Measurements from ENCODE around the gene TUT7.

Gene TUT7

DNA sequence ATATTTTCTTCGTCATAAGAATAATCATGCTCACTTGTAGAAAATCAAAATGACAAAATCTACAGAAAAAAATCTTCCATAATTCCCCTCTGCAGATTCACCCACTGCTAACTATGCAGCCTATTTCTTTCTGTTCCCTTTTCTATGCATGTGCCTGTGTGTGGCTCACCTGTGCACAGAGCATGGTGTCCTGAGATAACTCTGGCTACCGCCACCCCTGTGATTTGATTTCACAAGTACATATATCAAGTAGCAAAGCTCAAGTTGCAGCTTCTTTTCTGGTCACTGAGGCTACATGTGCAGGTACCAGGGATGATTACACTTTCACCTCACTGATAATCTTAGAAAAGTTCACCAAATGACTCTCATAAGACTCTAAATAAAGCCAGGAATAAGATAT lies 53.5 kb downstream of the TUT7 start:
- TF ChIP-seq, protein P1, sequence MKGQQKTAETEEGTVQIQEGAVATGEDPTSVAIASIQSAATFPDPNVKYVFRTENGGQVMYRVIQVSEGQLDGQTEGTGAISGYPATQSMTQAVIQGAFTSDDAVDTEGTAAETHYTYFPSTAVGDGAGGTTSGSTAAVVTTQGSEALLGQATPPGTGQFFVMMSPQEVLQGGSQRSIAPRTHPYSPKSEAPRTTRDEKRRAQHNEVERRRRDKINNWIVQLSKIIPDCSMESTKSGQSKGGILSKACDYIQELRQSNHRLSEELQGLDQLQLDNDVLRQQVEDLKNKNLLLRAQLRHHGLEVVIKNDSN (IDR thresholded peaks at IDR 0.05) = no peak
- TF ChIP-seq YY1 (IDR thresholded peaks at IDR 0.05; ENCODE audit: low read depth) (no peak), TEAD4 (IDR thresholded peaks at IDR 0.05) (no peak), ZBTB7A (IDR thresholded peaks at IDR 0.05; ENCODE audit: low read depth) (no peak), CREB1 (IDR thresholded peaks at IDR 0.05; ENCODE audit: low read depth) (no peak), TCF12 (IDR thresholded peaks at IDR 0.05; ENCODE audit: low read depth) (no peak), NFIC (IDR thresholded peaks at IDR 0.05) (no peak), RAD21 (IDR thresholded peaks at IDR 0.05; ENCODE audit: low read depth) (no peak), CEBPB (IDR thresholded peaks at IDR 0.05) (no peak), EGR1 (IDR thresholded peaks at IDR 0.05) (no peak), FOXM1 (IDR thresholded peaks at IDR 0.05; ENCODE audit: borderline replicate concordance, low read depth) (no peak), EP300 (IDR thresholded peaks at IDR 0.05; ENCODE audit: borderline replicate concordance) (no peak), TAF1 (IDR thresholded peaks at IDR 0.05; ENCODE audit: low read depth) (no peak)
- TF ChIP-seq, protein P2, sequence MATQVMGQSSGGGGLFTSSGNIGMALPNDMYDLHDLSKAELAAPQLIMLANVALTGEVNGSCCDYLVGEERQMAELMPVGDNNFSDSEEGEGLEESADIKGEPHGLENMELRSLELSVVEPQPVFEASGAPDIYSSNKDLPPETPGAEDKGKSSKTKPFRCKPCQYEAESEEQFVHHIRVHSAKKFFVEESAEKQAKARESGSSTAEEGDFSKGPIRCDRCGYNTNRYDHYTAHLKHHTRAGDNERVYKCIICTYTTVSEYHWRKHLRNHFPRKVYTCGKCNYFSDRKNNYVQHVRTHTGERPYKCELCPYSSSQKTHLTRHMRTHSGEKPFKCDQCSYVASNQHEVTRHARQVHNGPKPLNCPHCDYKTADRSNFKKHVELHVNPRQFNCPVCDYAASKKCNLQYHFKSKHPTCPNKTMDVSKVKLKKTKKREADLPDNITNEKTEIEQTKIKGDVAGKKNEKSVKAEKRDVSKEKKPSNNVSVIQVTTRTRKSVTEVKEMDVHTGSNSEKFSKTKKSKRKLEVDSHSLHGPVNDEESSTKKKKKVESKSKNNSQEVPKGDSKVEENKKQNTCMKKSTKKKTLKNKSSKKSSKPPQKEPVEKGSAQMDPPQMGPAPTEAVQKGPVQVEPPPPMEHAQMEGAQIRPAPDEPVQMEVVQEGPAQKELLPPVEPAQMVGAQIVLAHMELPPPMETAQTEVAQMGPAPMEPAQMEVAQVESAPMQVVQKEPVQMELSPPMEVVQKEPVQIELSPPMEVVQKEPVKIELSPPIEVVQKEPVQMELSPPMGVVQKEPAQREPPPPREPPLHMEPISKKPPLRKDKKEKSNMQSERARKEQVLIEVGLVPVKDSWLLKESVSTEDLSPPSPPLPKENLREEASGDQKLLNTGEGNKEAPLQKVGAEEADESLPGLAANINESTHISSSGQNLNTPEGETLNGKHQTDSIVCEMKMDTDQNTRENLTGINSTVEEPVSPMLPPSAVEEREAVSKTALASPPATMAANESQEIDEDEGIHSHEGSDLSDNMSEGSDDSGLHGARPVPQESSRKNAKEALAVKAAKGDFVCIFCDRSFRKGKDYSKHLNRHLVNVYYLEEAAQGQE (IDR thresholded peaks at IDR 0.05; ENCODE audit: low read depth) = no peak
- TF ChIP-seq, protein P3, sequence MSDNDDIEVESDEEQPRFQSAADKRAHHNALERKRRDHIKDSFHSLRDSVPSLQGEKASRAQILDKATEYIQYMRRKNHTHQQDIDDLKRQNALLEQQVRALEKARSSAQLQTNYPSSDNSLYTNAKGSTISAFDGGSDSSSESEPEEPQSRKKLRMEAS (IDR thresholded peaks at IDR 0.05) = no peak

DNA sequence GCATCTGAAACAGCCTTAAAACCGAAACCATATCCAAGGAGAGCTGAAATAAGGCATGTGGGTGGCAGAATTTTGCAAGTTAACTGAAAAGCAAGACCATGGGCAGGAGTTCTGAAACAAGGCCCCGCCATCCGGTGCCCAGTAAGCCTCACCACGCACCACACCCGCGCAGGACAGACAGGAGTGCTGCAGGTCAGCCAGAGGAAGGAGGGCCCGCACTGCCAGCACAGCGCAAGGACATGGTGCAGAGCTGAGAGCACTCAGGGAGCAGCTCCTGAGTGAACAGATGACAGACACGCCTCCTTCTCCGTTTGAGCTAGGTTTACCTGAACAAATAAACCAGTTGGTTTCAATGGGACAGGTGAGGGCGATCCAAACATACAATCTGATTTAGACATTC lies 55.3 kb downstream of the TUT7 start:
- no peak for TF ChIP-seq CREB1 (IDR thresholded peaks at IDR 0.05; ENCODE audit: low read depth)
- no peak for TF ChIP-seq TCF12 (IDR thresholded peaks at IDR 0.05; ENCODE audit: low read depth)
- TF ChIP-seq ZBTB7A (IDR thresholded peaks at IDR 0.05; ENCODE audit: low read depth) = no peak
- TF ChIP-seq, protein P3 (IDR thresholded peaks at IDR 0.05) = no peak
- TF ChIP-seq, protein P2 (IDR thresholded peaks at IDR 0.05; ENCODE audit: low read depth) = no peak
- TF ChIP-seq NFIC (IDR thresholded peaks at IDR 0.05) = no peak
- no peak for TF ChIP-seq FOXM1 (IDR thresholded peaks at IDR 0.05; ENCODE audit: borderline replicate concordance, low read depth)
- no peak for TF ChIP-seq CEBPB (IDR thresholded peaks at IDR 0.05)
- TF ChIP-seq, protein P1 (IDR thresholded peaks at IDR 0.05) = no peak
- TF ChIP-seq RAD21 (IDR thresholded peaks at IDR 0.05; ENCODE audit: low read depth) = no peak
- TF ChIP-seq EP300 (IDR thresholded peaks at IDR 0.05; ENCODE audit: borderline replicate concordance) = no peak
- no peak for TF ChIP-seq YY1 (IDR thresholded peaks at IDR 0.05; ENCODE audit: low read depth)
- TF ChIP-seq EGR1 (IDR thresholded peaks at IDR 0.05) = no peak

DNA sequence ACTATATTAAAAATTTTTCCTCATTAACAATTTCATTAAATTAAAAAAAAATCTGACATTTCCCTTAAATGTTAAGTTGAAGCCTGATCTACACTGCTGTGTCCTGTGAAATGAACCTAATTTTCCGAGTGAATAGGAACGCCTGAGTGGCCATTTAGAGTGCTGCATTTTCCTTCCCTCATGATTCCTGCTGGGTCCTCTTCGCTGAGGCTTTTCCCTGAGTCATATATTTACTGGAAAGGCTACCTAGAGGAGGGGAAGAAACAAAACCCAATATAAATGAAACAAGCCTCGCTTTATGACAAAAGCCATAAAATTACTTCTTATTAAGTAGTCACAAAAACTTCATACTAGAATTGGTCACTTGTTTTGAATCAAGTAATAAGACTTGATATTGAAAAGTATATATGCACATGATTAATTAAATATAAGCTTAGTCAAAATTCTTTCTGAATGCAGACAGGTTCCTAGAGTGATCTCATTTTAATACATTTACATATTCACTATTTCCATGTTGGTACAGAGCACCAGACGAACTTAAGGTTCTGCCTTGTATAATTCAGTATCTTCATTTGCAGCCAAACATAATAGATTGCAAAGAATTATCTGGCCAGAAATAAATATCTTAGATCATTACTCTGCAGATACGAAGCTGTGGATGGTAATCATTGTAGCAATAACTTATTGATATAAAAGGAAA lies 65.6 kb downstream of the TUT7 start:
- TF ChIP-seq ZBTB7A (IDR thresholded peaks at IDR 0.05; ENCODE audit: low read depth) (no peak), CEBPB (IDR thresholded peaks at IDR 0.05) (no peak)

DNA sequence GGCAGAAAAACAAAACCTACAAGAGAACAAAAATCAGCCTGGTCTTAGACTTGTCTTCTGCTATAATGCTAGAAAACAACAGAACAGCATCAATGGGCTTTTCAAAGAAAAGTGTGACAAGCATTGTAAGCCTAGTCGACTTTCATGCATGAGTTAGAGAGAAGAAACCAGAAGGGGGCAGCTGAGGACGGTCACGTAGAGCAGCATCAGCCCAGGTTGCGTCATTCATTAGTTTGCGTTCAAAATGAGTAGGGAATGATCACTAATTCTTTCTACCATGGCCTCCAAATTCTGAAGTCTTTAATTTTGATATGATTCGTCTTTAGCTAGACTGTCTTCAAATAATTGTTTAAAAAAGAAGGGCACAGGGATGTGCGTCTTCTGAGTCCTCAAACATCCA lies 67.2 kb downstream of the TUT7 start:
- TF ChIP-seq CEBPB (IDR thresholded peaks at IDR 0.05) (peak; percentile 49; the same call in 1 of the 2 replicates), ZBTB7A (IDR thresholded peaks at IDR 0.05; ENCODE audit: low read depth) (no peak)

DNA sequence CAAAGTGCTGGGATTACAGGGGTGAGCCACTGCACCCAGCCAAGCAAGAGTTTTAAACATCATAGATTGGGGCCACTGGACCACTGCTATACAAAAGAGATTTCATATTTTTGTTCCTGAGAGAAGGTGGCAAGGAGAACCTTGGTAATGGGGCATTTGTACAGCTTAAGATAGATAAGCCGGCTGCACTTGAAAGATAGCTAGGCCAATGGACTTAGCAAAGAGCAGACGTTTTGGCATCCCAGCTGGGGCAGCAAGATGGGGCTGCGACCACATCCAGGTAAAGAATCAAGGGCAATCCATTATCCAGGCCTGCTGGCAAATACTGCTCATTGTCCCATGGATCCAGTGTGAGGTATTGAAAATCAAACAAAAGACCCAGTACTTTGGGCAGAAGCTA lies 67.9 kb downstream of the TUT7 start:
- TF ChIP-seq NFIC (IDR thresholded peaks at IDR 0.05) = no peak
- TF ChIP-seq EP300 (IDR thresholded peaks at IDR 0.05; ENCODE audit: borderline replicate concordance) = no peak
- no peak for TF ChIP-seq EGR1 (IDR thresholded peaks at IDR 0.05)
- no peak for TF ChIP-seq ZBTB7A (IDR thresholded peaks at IDR 0.05; ENCODE audit: low read depth)
- TF ChIP-seq TCF12 (IDR thresholded peaks at IDR 0.05; ENCODE audit: low read depth) = no peak
- no peak for TF ChIP-seq CEBPB (IDR thresholded peaks at IDR 0.05)

DNA sequence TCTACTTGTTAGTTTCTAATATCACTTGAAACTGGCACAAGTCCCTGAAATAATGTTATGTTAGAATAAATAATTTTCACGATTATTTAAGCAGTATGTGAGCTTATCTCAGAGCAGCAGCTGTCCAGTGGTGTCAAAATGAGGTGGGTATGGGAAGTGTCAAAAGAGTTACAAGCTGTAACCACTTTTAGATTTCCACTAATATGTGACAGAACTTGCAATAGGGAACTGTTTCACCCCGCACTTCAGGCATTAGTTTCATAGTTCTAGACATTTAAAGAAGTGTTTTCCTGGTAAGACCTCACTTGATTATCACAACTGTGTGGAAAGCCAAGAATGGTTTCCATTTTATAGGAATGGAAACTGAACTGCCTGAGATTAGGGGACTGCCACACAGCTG lies 68.9 kb downstream of the TUT7 start:
- TF ChIP-seq, protein P3 (IDR thresholded peaks at IDR 0.05) = no peak
- TF ChIP-seq FOXM1 (IDR thresholded peaks at IDR 0.05; ENCODE audit: borderline replicate concordance, low read depth) (no peak), NFIC (IDR thresholded peaks at IDR 0.05) (no peak)
